Activated CD4-positive, alpha-beta memory T cell treated with anti-CD3 and anti-CD28 coated beads for 36 hours (primary cell): Measurements from ENCODE around the gene MDM2. TPM values are rescaled to one million over a fixed set of nuclear protein-coding genes. Genes with fewer than 3 reads are reported as not detected.
"Not testable (repeated sequence)": the region's sequence is repeated elsewhere in the genome, so short reads cannot be mapped to it uniquely, and the experiment has no call there.

ENCODE experiments used
- CTCF ChIA-PET: fragments of 350-600 bp; sonication (Branson Sonifier 250); formaldehyde crosslinking; loops from one replicate; lab custom pipeline; 2021; ENCODE audit warnings: antibody characterized with exemption, inconsistent platforms; lab: Charles Lee
- POLR2A ChIA-PET: fragments of 350-600 bp; sonication (Branson Sonifier 250); formaldehyde crosslinking; loops from one replicate; lab custom pipeline; 2021; ENCODE audit warnings: antibody characterized with exemption; lab: Charles Lee
- DNase-seq: peaks from one replicate; pipeline ENCODE4 v3.0.0-alpha.2; 2020
- H3K27ac Mint-ChIP-seq: one replicate; pipeline ENCODE4 v1.8.0; 2021; ENCODE audit warnings: mixed read lengths
- H3K27me3 Mint-ChIP-seq: one replicate; pipeline ENCODE4 v1.8.0; 2021; ENCODE audit warnings: mixed read lengths
- H3K36me3 Mint-ChIP-seq: one replicate; pipeline ENCODE4 v1.8.0; 2021; ENCODE audit warnings: mixed read lengths
- H3K4me1 Mint-ChIP-seq: one replicate; pipeline ENCODE4 v1.8.0; 2021; ENCODE audit warnings: low read depth, mixed read lengths
- H3K4me3 Mint-ChIP-seq: one replicate; pipeline ENCODE4 v1.8.0; 2021; ENCODE audit warnings: mild to moderate bottlenecking, mixed read lengths
- H3K9me3 Mint-ChIP-seq: one replicate; pipeline ENCODE4 v1.8.0; 2021; ENCODE audit warnings: mixed read lengths
- intact Hi-C: fragments of 100-400 bp; cut with micrococcal nuclease; formaldehyde crosslinking; loops from one replicate; pipeline ENCODE4 v1.15.1; 2023
- total RNA-seq, 2 experiments: library from RNA; stranded (reverse); gene quantifications; one replicate each; pipeline ENCODE4 v1.2.3, GENCODE V29; 2021

The MDM2 gene
- total RNA-seq, 2 experiments from 2014 or later = 125 to 136 TPM

DNA sequence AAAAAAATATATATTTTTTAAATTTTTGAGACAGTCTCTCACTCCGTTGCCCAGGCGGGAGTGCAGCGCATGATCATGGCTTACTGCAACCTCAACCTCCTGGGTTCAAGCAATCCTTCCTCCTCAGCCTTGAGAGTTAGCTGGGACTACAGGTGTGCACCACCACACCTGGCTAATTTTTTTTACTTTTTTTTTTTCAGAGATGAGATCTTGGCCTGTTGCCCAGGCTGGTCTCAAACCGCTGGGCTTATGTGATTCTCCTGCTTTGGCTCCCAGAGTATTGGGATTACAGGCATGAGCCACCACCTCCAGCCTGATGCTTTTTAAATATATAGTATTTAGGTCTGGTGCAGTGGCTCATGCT, 24.5 kb downstream of the MDM2 start:
- Mint-ChIP-seq H3K36me3 (peaks cover 38% of the 10 kb centered on the region), H3K9me3 (no peaks in the 10 kb centered on the region), H3K4me1 (peaks cover 5% of the 10 kb centered on the region), H3K4me3 (no peak overlapping the region), H3K27ac (no peak overlapping the region), H3K27me3 (no peaks in the 10 kb centered on the region)
- intact Hi-C loops = loop anchor here (10.0 kb wide), 1 partner anchor 422 kb away; no protein-coding TSS in a partner anchor
- CTCF ChIA-PET = interaction anchor here (0.7 to 1.4 kb wide), 4 partner anchors 16 to 1541 kb away, joined by 3 to 4 read pairs (median 3); partner anchors contain the start of gene MDM2
- POLR2A ChIA-PET = no interaction called here
- DNase-seq = no peak

DNA sequence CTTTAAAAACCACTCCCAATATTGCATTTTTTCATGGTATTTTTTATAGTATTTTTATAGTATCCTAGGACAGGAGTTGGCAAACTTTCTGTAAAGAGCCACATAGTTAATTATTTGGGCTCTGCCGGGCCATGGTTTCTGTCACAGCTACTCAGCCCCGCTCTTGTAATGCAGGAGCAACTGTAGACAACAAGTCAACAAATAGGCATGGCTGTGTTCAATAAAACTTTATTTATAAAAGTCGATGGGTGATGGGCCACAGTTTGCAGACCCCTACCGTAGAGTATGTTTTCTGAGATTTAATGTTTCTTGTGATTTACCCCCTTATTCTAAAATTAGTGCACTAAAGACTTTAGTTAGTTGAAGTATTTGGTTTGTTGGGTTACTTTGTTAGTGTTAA, 25.5 kb downstream of the MDM2 start:
- Mint-ChIP-seq H3K27ac (no peak overlapping the region), H3K27me3 (no peaks in the 10 kb centered on the region), H3K4me3 (no peak overlapping the region), H3K36me3 (peaks cover 44% of the 10 kb centered on the region), H3K4me1 (peaks cover 7% of the 10 kb centered on the region), H3K9me3 (no peaks in the 10 kb centered on the region)
- intact Hi-C loops = loop anchor here (10.0 kb wide), 1 partner anchor 421 kb away; no protein-coding TSS in a partner anchor
- ChIA-PET CTCF (no interaction called here), POLR2A (no interaction called here)
- no peak for DNase-seq

DNA sequence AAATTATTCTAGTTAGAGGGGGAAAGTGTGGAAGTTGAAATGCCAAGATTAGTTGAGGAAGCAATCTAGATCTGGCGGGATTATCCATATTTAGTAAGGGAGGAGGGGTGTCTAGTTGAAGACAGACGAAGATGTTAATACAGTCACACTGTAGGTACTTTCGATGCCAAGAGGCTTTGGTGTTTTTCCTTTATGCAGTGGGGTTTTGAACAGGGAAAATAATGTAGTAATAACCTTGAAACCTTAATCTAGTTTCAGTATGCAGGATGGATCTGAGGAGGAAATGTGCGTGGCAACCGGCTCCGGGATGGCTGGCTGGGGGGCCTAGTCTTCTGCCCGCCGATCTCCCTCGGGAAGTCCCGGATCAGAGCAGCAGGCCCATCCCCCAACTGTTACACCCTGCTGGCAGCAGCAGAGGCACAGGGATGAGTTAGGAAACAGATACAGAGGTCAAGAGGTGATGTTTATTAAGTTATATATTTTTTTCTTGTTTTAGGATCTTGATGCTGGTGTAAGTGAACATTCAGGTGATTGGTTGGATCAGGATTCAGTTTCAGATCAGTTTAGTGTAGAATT, 27.4 kb downstream of the MDM2 start:
- H3K4me3 Mint-ChIP-seq = no peak overlapping the region
- no peak for DNase-seq
- intact Hi-C loops = loop anchor here (10.0 kb wide), 1 partner anchor 419 kb away; no protein-coding TSS in a partner anchor
- H3K27ac Mint-ChIP-seq = peak overlapping the region; percentile 4
- H3K27me3 Mint-ChIP-seq = no peaks in the 10 kb centered on the region
- ChIA-PET POLR2A (no interaction called here), CTCF (interaction anchor here (0.6 kb wide), 1 partner anchor 317 kb away, joined by 4 read pairs; no protein-coding TSS in a partner anchor)
- peaks cover 2% of the 10 kb centered on the region for H3K4me1 Mint-ChIP-seq
- no peaks in the 10 kb centered on the region for H3K9me3 Mint-ChIP-seq
- H3K36me3 Mint-ChIP-seq = peaks cover 45% of the 10 kb centered on the region

DNA sequence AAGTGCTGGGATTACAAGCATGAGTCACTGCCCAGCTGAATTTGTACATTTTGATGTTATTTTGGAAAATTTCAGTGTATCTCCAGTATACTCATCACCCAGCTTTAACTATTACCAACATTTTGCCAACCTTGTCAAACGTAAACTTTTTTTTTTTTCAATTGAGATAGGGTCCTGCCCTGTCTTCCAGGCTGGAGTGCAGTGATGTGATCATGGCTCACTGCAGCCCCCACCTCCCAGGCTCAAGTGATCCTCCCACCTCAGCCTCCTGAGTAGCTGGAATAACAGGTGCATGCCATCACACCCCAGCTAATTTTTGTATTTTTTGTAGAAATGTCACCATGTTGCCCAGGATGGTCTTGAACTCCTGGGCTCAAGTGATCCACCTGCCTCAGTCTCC, 29.2 kb downstream of the MDM2 start:
- intact Hi-C loops = loop anchor here (10.0 kb wide), 1 partner anchor 418 kb away; no protein-coding TSS in a partner anchor
- H3K4me3 Mint-ChIP-seq = no peak overlapping the region
- no peak overlapping the region for H3K27ac Mint-ChIP-seq
- no peaks in the 10 kb centered on the region for H3K9me3 Mint-ChIP-seq
- H3K4me1 Mint-ChIP-seq = peaks cover 7% of the 10 kb centered on the region
- ChIA-PET CTCF (interaction anchor here (0.6 kb wide), 1 partner anchor 9 kb away, joined by 3 read pairs; no protein-coding TSS in a partner anchor), POLR2A (interaction anchor here (0.6 kb wide), 1 partner anchor 21 kb away, joined by 5 read pairs; no protein-coding TSS in a partner anchor)
- DNase-seq = no peak
- no peaks in the 10 kb centered on the region for H3K27me3 Mint-ChIP-seq
- peaks cover 44% of the 10 kb centered on the region for H3K36me3 Mint-ChIP-seq

DNA sequence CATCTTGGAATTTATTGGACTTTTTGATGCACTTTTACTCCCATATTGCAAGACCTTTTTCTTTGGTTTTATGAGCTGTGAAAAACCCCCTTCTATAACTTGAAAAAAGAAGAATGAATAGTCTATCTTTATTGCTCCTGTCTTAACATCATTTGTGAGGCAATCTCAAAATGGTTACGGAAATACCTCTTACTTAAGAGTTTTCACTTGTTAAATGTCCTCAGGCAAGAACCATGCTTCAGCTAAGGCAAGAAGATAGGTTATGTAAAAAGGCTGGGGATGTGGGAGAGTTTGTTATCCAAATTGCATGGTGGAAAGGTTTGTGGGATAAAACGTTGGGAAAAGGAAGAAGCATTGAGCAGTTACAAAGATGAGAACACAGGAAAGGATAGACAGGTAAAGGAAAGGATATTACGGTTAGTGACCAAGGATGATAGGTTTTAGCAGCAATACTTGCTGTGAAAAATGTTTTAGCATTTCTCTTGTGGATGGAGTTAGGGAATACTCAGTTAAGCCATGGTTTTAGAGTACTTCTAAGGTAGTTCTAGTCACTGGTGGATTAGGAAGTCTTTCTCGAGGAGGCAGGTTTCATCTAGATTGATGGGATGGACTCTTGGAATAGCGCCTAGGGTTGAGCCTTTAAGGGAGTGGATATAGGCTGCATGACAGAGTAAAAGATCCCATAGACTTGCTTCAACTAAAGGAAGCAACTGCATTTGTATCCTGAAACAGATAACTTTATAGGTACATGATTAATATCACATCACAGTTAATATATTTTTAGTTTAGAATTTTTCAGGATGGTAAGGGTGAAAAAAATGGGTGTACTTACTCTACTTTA, 30.3 kb downstream of the MDM2 start:
- Mint-ChIP-seq H3K9me3 (no peaks in the 10 kb centered on the region), H3K4me1 (peaks cover 7% of the 10 kb centered on the region), H3K27me3 (no peaks in the 10 kb centered on the region), H3K27ac (peak overlapping the region; percentile 39), H3K36me3 (peaks cover 47% of the 10 kb centered on the region), H3K4me3 (no peak overlapping the region)
- ChIA-PET CTCF (no interaction called here), POLR2A (no interaction called here)
- intact Hi-C loops = loop anchor here (10.0 kb wide), 1 partner anchor 417 kb away; no protein-coding TSS in a partner anchor
- DNase-seq = no peak

DNA sequence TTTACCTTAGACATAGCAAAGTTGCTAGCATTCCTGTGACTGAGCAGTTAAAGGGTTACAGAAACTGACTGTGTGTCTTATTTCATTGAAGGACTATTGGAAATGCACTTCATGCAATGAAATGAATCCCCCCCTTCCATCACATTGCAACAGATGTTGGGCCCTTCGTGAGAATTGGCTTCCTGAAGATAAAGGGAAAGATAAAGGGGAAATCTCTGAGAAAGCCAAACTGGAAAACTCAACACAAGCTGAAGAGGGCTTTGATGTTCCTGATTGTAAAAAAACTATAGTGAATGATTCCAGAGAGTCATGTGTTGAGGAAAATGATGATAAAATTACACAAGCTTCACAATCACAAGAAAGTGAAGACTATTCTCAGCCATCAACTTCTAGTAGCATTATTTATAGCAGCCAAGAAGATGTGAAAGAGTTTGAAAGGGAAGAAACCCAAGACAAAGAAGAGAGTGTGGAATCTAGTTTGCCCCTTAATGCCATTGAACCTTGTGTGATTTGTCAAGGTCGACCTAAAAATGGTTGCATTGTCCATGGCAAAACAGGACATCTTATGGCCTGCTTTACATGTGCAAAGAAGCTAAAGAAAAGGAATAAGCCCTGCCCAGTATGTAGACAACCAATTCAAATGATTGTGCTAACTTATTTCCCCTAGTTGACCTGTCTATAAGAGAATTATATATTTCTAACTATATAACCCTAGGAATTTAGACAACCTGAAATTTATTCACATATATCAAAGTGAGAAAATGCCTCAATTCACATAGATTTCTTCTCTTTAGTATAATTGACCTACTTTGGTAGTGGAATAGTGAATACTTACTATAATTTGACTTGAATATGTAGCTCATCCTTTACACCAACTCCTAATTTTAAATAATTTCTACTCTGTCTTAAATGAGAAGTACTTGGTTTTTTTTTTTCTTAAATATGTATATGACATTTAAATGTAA, 31.5 kb downstream of the MDM2 start:
- DNase-seq = no peak
- no peaks in the 10 kb centered on the region for H3K9me3 Mint-ChIP-seq
- H3K36me3 Mint-ChIP-seq = peaks cover 53% of the 10 kb centered on the region
- H3K4me3 Mint-ChIP-seq = no peak overlapping the region
- no peaks in the 10 kb centered on the region for H3K27me3 Mint-ChIP-seq
- no peak overlapping the region for H3K27ac Mint-ChIP-seq
- peaks cover 7% of the 10 kb centered on the region for H3K4me1 Mint-ChIP-seq
- ChIA-PET CTCF (interaction anchor here (2.1 kb wide), 1 partner anchor 9 kb away, joined by 8 read pairs; no protein-coding TSS in a partner anchor), POLR2A (no interaction called here)
- intact Hi-C loops = loop anchor here (10.0 kb wide), 1 partner anchor 415 kb away; no protein-coding TSS in a partner anchor

DNA sequence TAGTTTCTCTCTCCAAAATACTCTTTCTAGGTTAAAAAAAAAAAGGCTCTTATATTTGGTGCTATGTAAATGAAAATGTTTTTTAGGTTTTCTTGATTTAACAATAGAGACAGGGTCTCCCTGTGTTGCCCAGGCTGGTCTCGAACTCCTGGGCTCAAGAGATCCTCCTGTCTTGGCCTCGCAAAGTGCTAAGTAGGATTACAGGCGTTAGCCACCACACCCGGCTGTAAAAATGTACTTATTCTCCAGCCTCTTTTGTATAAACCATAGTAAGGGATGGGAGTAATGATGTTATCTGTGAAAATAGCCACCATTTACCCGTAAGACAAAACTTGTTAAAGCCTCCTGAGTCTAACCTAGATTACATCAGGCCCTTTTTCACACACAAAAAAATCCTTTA, 33.2 kb downstream of the MDM2 start:
- peak overlapping the region; percentile 5 for H3K27ac Mint-ChIP-seq

DNA sequence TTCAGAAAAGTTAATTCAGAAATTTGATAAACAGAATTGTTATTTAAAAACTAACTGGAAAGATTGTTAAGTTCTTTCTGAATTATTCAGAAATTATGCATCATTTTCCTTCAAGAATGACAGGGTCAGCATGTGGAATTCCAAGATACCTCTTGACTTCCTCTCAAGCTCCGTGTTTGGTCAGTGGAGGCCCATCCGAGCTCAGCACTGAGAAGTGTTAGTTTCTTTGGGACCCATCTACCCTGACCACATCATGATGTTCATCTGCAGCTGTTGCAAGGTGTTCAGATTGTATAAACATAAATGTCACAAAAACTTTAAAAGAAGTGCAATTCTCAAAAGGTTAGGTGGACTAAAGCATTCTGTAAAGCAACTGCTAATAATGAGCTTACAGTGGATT, 33.7 kb downstream of the MDM2 start:
- Mint-ChIP-seq H3K27me3 (no peaks in the 10 kb centered on the region), H3K27ac (no peak overlapping the region), H3K9me3 (no peaks in the 10 kb centered on the region), H3K4me1 (peaks cover 7% of the 10 kb centered on the region), H3K36me3 (peaks cover 44% of the 10 kb centered on the region), H3K4me3 (no peak overlapping the region)
- CTCF ChIA-PET = interaction anchor here (0.8 to 2.9 kb wide), 2 partner anchors 8 to 11 kb away, joined by 4 to 17 read pairs; no protein-coding TSS in a partner anchor
- intact Hi-C loops = no loop called here
- no peak for DNase-seq
- POLR2A ChIA-PET = no interaction called here

More for the DNA sequence above, 33.2 kb downstream of the MDM2 start:
- H3K9me3 Mint-ChIP-seq, intact Hi-C loops, H3K4me3 Mint-ChIP-seq, H3K4me1 Mint-ChIP-seq, DNase-seq, POLR2A ChIA-PET, H3K27me3 Mint-ChIP-seq: not testable (repeated sequence)
- CTCF ChIA-PET = interaction anchor here (2.9 kb wide), 1 partner anchor 11 kb away, joined by 17 read pairs; no protein-coding TSS in a partner anchor
- peaks cover 46% of the 10 kb centered on the region for H3K36me3 Mint-ChIP-seq

DNA sequence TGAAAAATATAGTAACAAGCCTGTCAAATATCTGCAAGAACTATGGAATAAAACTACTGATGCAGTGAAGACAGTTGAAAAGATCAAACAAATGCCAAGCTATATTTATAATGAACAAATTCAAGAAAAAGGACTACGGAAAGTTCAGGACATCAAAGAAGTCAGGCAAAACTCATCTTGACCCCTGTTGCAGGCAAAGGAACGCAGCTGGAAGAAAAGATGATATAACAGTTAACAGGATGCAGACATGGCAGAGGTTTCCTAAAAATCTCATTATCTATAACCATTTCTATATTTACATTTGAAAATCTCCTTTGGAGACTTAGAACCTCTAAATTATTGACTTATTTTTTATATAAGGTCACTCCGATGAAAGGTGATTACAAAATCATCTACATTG, 34.1 kb downstream of the MDM2 start:
- ChIA-PET POLR2A (no interaction called here), CTCF (interaction anchor here (0.8 to 2.9 kb wide), 2 partner anchors 8 to 12 kb away, joined by 4 to 17 read pairs; no protein-coding TSS in a partner anchor)
- Mint-ChIP-seq H3K4me3 (no peak overlapping the region), H3K9me3 (no peaks in the 10 kb centered on the region), H3K27me3 (no peaks in the 10 kb centered on the region), H3K36me3 (peaks cover 44% of the 10 kb centered on the region), H3K27ac (no peak overlapping the region), H3K4me1 (peaks cover 7% of the 10 kb centered on the region)
- intact Hi-C loops = no loop called here
- no peak for DNase-seq

DNA sequence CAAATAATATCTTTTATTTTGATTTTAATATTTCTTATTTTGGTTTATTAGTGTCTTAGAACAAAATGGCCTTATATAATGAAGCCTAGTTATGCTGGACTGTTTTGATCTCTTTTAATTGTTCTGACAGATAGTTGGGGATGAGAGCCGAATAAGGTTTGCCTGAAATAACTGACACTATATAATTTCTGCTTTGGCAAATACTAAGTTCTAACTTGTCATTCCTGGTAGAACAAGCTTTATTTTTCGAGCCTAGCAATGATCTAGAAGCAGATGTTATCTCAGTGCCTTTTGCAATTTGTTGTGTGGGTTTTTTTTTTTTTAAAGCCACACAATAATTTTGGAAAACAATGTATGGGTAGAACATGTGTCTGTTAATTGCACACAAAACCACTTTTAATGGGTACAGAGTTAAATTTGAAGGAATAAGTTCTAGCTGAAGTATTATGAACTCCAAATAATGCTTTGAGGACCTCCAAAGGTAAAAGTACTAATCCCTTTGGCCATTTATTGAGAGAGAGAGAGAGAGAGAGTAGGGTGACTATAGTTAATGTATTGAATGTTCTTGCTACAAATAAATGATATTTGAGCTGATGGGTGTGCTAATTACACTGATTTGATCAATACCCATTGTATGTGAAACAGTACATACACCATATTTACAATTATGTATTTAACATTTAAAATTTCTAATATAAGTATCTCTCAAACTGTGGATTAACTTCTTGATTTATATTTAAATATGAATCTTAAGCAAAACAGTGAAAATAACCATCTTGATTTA, 35.0 kb downstream of the MDM2 start:
- Mint-ChIP-seq H3K36me3 (peaks cover 40% of the 10 kb centered on the region), H3K4me3 (no peak overlapping the region), H3K4me1 (peaks cover 7% of the 10 kb centered on the region), H3K27me3 (no peaks in the 10 kb centered on the region), H3K9me3 (no peaks in the 10 kb centered on the region), H3K27ac (no peak overlapping the region)
- ChIA-PET POLR2A (no interaction called here), CTCF (interaction anchor here (0.8 to 2.9 kb wide), 4 partner anchors 9 to 227 kb away, joined by 3 to 17 read pairs (median 5); no protein-coding TSS in a partner anchor)
- DNase-seq = no peak
- intact Hi-C loops = no loop called here
